Esophagus mucosa (tissue), 1 donor: Measurements from ENCODE around the gene SYT7. TPM values are rescaled to one million over a fixed set of nuclear protein-coding genes. Genes with fewer than 3 reads are reported as not detected.
A peak's percentile ranks its signal among the peaks of the same experiment; 100 is the strongest.
"Not testable (repeated sequence)": the region's sequence is repeated elsewhere in the genome, so short reads cannot be mapped to it uniquely, and the experiment has no call there.

Experiments
- ATAC-seq: fragments of 200-7000 bp; cut with Tn5 transposase; one replicate; pipeline ENCODE4 v1.9.1; 2020
- total RNA-seq: library from RNA; stranded (reverse); gene quantifications from one replicate; pipeline ENCODE4 v1.2.4, GENCODE V29; 2023
- donor health status: DM: yes; HTN: yes; CAD: no.

The SYT7 gene
- total RNA-seq, result 3.6 TPM

- ATAC-seq, result peak; percentile 82
These were observed at the start of gene SYT7 for GRCh38 chr11:61581030-61581928. Gene SYT7, minus strand, starts transcription at chr11:61581076. Its CDS starts 256 bp downstream, at chr11:61580820.

- ATAC-seq, result no peak
These were observed 49.2 kb upstream of the SYT7 start for GRCh38 chr11:61630089-61630488.

GRCh38 chr11:61629082-61629833 lies 48.4 kb upstream of the SYT7 start:
- no peak for ATAC-seq

- no peak for ATAC-seq
These were observed 47.7 kb upstream of the SYT7 start for GRCh38 chr11:61628662-61628970.

- ATAC-seq, result peak; percentile 76
These were observed 47.2 kb upstream of the SYT7 start for GRCh38 chr11:61627850-61628661.

- peak; percentile 89 for ATAC-seq
These were observed 45.9 kb upstream of the SYT7 start for GRCh38 chr11:61626580-61627380.

- ATAC-seq, result no peak
These were observed 44.6 kb upstream of the SYT7 start for GRCh38 chr11:61625525-61625924.

GRCh38 chr11:61621917-61622585 lies 41.2 kb upstream of the SYT7 start:
- ATAC-seq, result no peak

GRCh38 chr11:61619471-61620226 lies 38.8 kb upstream of the SYT7 start:
- ATAC-seq, result no peak

- ATAC-seq, result no peak
These were observed 38.1 kb upstream of the SYT7 start for GRCh38 chr11:61618978-61619377.

- no peak for ATAC-seq
These were observed 36.6 kb upstream of the SYT7 start for GRCh38 chr11:61617515-61617914.

- no peak for ATAC-seq
These were observed 35.6 kb upstream of the SYT7 start for GRCh38 chr11:61616434-61616833.

GRCh38 chr11:61614782-61615181 lies 33.9 kb upstream of the SYT7 start:
- not testable (repeated sequence) for ATAC-seq

- no peak for ATAC-seq
These were observed 33.0 kb upstream of the SYT7 start for GRCh38 chr11:61613870-61614269.

GRCh38 chr11:61613051-61613450 lies 32.2 kb upstream of the SYT7 start:
- no peak for ATAC-seq

- no peak for ATAC-seq
These were observed 30.4 kb upstream of the SYT7 start for GRCh38 chr11:61611309-61611708.

- no peak for ATAC-seq
These were observed 30.0 kb upstream of the SYT7 start for GRCh38 chr11:61610905-61611304.

- ATAC-seq, result peak; percentile 40
These were observed 29.1 kb upstream of the SYT7 start for GRCh38 chr11:61609980-61610366.

- ATAC-seq, result peak; percentile 60
These were observed 28.4 kb upstream of the SYT7 start for GRCh38 chr11:61609000-61609979.
